Left ventricle myocardium inferior (tissue), 1 donor: ENCODE measurements around the gene ABCA3. TPM values are rescaled to one million over a fixed set of nuclear protein-coding genes. Genes with fewer than 3 reads are reported as not detected.

Experiments
- DNase-seq: peaks from one replicate; pipeline ENCODE4 v3.0.0-alpha.2; 2020
- H3K27ac ChIP-seq: fragments of 200-600 bp; replicated peaks from 2 replicates; pipeline ENCODE4 v1.8.0; 2021
- H3K27me3 ChIP-seq: fragments of 200-600 bp; 2 replicates; pipeline ENCODE4 v1.8.0; 2021; ENCODE audit warnings: low read depth
- H3K36me3 ChIP-seq: fragments of 200-600 bp; 2 replicates; pipeline ENCODE4 v1.8.0; 2021
- H3K4me1 ChIP-seq: fragments of 200-600 bp; 2 replicates; pipeline ENCODE4 v1.8.0; 2021
- H3K4me3 ChIP-seq: fragments of 200-600 bp; 2 replicates; pipeline ENCODE4 v1.8.0; 2021; ENCODE audit warnings: mild to moderate bottlenecking, moderate library complexity
- H3K9me3 ChIP-seq: fragments of 200-600 bp; replicated peaks from 2 replicates; pipeline ENCODE4 v1.8.0; 2021
- CTCF ChIP-seq: fragments of 200-600 bp; IDR thresholded peaks from 2 replicates; pipeline ENCODE4 v1.8.0; 2021; ENCODE audit warnings: antibody characterized with exemption, mild to moderate bottlenecking, borderline replicate concordance
- intact Hi-C: fragments of 100-400 bp; cut with micrococcal nuclease; formaldehyde crosslinking; loops from one replicate; pipeline ENCODE4 v1.11.0; 2022
- total RNA-seq: library from RNA; stranded (reverse); fragmentation: NEBNext Ultra II Directional; extraction: Animal tissue kit (Norgen Biotek cat#: 25700); gene quantifications from one replicate; pipeline ENCODE4 v1.2.1, GENCODE V29; 2021
- donor health status: DM: no; HTN: yes; CAD: no; lungs with severe emphysema.

ABCA3 gene
- total RNA-seq, 1 donor from 2014 or later: 6.9 TPM

- no peak for TF ChIP-seq CTCF
- Histone ChIP-seq H3K9me3 (no peaks in the 10 kb centered on the region), H3K36me3 (peaks cover 86% of the 10 kb centered on the region), H3K27me3 (peaks cover 8% of the 10 kb centered on the region), H3K27ac (no peak overlapping the region), H3K4me3 (no peak overlapping the region), H3K4me1 (peaks cover 16% of the 10 kb centered on the region)
- DNase-seq: no peak
- intact Hi-C loops: no loop called here
Observed at GRCh38 chr16:2231016-2231931, 109.3 kb downstream of the ABCA3 start.

GRCh38 chr16:2230376-2230775 lies 110.2 kb downstream of the ABCA3 start:
- DNase-seq: no peak
- Histone ChIP-seq H3K27ac (no peak overlapping the region), H3K4me1 (peaks cover 20% of the 10 kb centered on the region), H3K27me3 (peaks cover 1% of the 10 kb centered on the region), H3K9me3 (no peaks in the 10 kb centered on the region), H3K4me3 (no peak overlapping the region), H3K36me3 (peaks cover 80% of the 10 kb centered on the region)
- no peak for TF ChIP-seq CTCF
- intact Hi-C loops: no loop called here

- Histone ChIP-seq H3K4me1 (peaks cover 26% of the 10 kb centered on the region), H3K4me3 (no peak overlapping the region), H3K27ac (no peak overlapping the region), H3K9me3 (no peaks in the 10 kb centered on the region), H3K36me3 (peaks cover 74% of the 10 kb centered on the region), H3K27me3 (no peaks in the 10 kb centered on the region)
- DNase-seq: no peak
- no peak for TF ChIP-seq CTCF
- intact Hi-C loops: no loop called here
Observed at GRCh38 chr16:2229632-2230250, 110.8 kb downstream of the ABCA3 start.

- DNase-seq: no peak
- no peaks in the 10 kb centered on the region for H3K27me3 ChIP-seq
- intact Hi-C loops: no loop called here
- TF ChIP-seq CTCF: no peak
- H3K36me3 ChIP-seq: peaks cover 67% of the 10 kb centered on the region
- no peak overlapping the region for H3K4me3 ChIP-seq
- H3K27ac ChIP-seq: no peak overlapping the region
- peaks cover 33% of the 10 kb centered on the region for H3K4me1 ChIP-seq
- no peaks in the 10 kb centered on the region for H3K9me3 ChIP-seq
Observed at GRCh38 chr16:2229091-2229490, 111.4 kb downstream of the ABCA3 start.

- Histone ChIP-seq H3K4me1 (peaks cover 39% of the 10 kb centered on the region), H3K4me3 (no peak overlapping the region), H3K9me3 (no peaks in the 10 kb centered on the region), H3K27ac (no peak overlapping the region), H3K36me3 (peaks cover 59% of the 10 kb centered on the region), H3K27me3 (no peaks in the 10 kb centered on the region)
- DNase-seq: no peak
- intact Hi-C loops: no loop called here
- TF ChIP-seq CTCF: no peak
Observed at GRCh38 chr16:2228161-2228824, 112.2 kb downstream of the ABCA3 start.
